ENCODE measurements around the gene ABCG2. TPM values are rescaled to one million over a fixed set of nuclear protein-coding genes. Genes with fewer than 3 reads are reported as not detected.
"Not testable (repeated sequence)": the region's sequence is repeated elsewhere in the genome, so short reads cannot be mapped to it uniquely, and the experiment has no call there.

ABCG2 gene
- total RNA-seq, 2 donors from 2014 or later, result 0.56 to 0.63 TPM

- Mint-ChIP-seq H3K4me1 (no peaks in the 10 kb centered on the region), H3K4me3 (no peak overlapping the region), H3K27me3 (no peaks in the 10 kb centered on the region), H3K9me3 (no peaks in the 10 kb centered on the region), H3K27ac (no peak overlapping the region), H3K36me3 (ENCODE audit: low read depth) (no peaks in the 10 kb centered on the region)
- ATAC-seq (replicated peaks), result no peak
These were observed 11.5 kb downstream of the ABCG2 start for GRCh38 chr4:88146891-88147290.

DNA sequence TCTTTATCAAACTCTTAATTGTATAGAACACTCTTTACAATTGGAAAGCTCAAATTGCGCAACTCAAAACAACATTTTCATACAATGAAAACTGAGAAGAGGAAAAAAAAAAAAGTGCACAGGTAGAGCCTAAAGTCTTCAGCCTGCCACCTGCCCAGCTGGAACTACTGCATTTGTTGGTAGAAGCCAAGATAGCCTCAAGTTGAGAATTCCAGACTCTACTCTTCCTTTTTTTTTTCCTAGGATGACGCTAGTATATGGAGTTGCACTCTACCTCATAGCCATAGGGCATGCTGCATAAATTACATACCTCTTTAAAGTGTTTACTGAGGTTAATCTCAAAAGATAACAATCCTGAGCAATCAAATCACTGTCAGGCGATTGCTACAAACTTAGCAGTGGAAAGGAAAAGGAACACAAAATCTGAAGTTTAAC is 13.6 kb downstream of the ABCG2 start:
- H3K27ac Mint-ChIP-seq, result no peak overlapping the region
- H3K4me3 Mint-ChIP-seq, result no peak overlapping the region
- no peaks in the 10 kb centered on the region for H3K4me1 Mint-ChIP-seq
- H3K27me3 Mint-ChIP-seq, result no peaks in the 10 kb centered on the region
- H3K36me3 Mint-ChIP-seq (ENCODE audit: low read depth), result no peaks in the 10 kb centered on the region
- ATAC-seq (replicated peaks), result no peak
- no peaks in the 10 kb centered on the region for H3K9me3 Mint-ChIP-seq

GRCh38 chr4:88144048-88144447 is 14.4 kb downstream of the ABCG2 start:
- Mint-ChIP-seq H3K27me3 (no peaks in the 10 kb centered on the region), H3K36me3 (ENCODE audit: low read depth) (no peaks in the 10 kb centered on the region), H3K4me1 (no peaks in the 10 kb centered on the region), H3K4me3 (no peak overlapping the region), H3K27ac (no peak overlapping the region), H3K9me3 (no peaks in the 10 kb centered on the region)
- no peak for ATAC-seq (replicated peaks)

- Mint-ChIP-seq H3K4me3 (no peak overlapping the region), H3K27me3 (no peaks in the 10 kb centered on the region), H3K9me3 (no peaks in the 10 kb centered on the region), H3K27ac (no peak overlapping the region), H3K36me3 (ENCODE audit: low read depth) (no peaks in the 10 kb centered on the region), H3K4me1 (no peaks in the 10 kb centered on the region)
- ATAC-seq (replicated peaks), result peak; percentile 23
These were observed 14.9 kb downstream of the ABCG2 start for GRCh38 chr4:88143504-88143903.

GRCh38 chr4:88138561-88138960 is 19.9 kb downstream of the ABCG2 start:
- Mint-ChIP-seq H3K27me3 (no peaks in the 10 kb centered on the region), H3K36me3 (ENCODE audit: low read depth) (no peaks in the 10 kb centered on the region)
- no peak for ATAC-seq (replicated peaks)

GRCh38 chr4:88137112-88137511 is 21.3 kb downstream of the ABCG2 start:
- Mint-ChIP-seq H3K9me3 (no peaks in the 10 kb centered on the region), H3K27ac (no peak overlapping the region), H3K4me1 (no peaks in the 10 kb centered on the region), H3K4me3 (no peak overlapping the region), H3K27me3 (no peaks in the 10 kb centered on the region), H3K36me3 (ENCODE audit: low read depth) (no peaks in the 10 kb centered on the region)
- ATAC-seq (replicated peaks), result no peak

More at GRCh38 chr4:88138561-88138960, 19.9 kb downstream of the ABCG2 start:
- no peak overlapping the region for H3K4me3 Mint-ChIP-seq
- H3K27ac Mint-ChIP-seq, result no peak overlapping the region
- no peaks in the 10 kb centered on the region for H3K9me3 Mint-ChIP-seq
- no peaks in the 10 kb centered on the region for H3K4me1 Mint-ChIP-seq

- no peak for ATAC-seq (replicated peaks)
- Mint-ChIP-seq H3K27ac (no peak overlapping the region), H3K4me1 (no peaks in the 10 kb centered on the region), H3K9me3 (no peaks in the 10 kb centered on the region), H3K36me3 (ENCODE audit: low read depth) (no peaks in the 10 kb centered on the region), H3K4me3 (no peak overlapping the region), H3K27me3 (no peaks in the 10 kb centered on the region)
These were observed 22.2 kb downstream of the ABCG2 start for GRCh38 chr4:88136249-88136648.

- H3K27me3 Mint-ChIP-seq, result no peaks in the 10 kb centered on the region
- no peak overlapping the region for H3K27ac Mint-ChIP-seq
- H3K4me3 Mint-ChIP-seq, result no peak overlapping the region
- no peak for ATAC-seq (replicated peaks)
- no peaks in the 10 kb centered on the region for H3K9me3 Mint-ChIP-seq
- no peaks in the 10 kb centered on the region for H3K4me1 Mint-ChIP-seq
- no peaks in the 10 kb centered on the region for H3K36me3 Mint-ChIP-seq (ENCODE audit: low read depth)
These were observed 23.1 kb downstream of the ABCG2 start for GRCh38 chr4:88135356-88135663.

- Mint-ChIP-seq H3K4me3 (no peak overlapping the region), H3K27ac (no peak overlapping the region), H3K27me3 (no peaks in the 10 kb centered on the region), H3K36me3 (ENCODE audit: low read depth) (no peaks in the 10 kb centered on the region), H3K4me1 (no peaks in the 10 kb centered on the region), H3K9me3 (no peaks in the 10 kb centered on the region)
- ATAC-seq (replicated peaks), result no peak
These were observed 23.7 kb downstream of the ABCG2 start for GRCh38 chr4:88134536-88135355.

GRCh38 chr4:88134111-88134510 is 24.3 kb downstream of the ABCG2 start:
- no peak for ATAC-seq (replicated peaks)
- H3K9me3 Mint-ChIP-seq, result no peaks in the 10 kb centered on the region
- no peak overlapping the region for H3K4me3 Mint-ChIP-seq
- no peak overlapping the region for H3K27ac Mint-ChIP-seq
- H3K4me1 Mint-ChIP-seq, result no peaks in the 10 kb centered on the region
- no peaks in the 10 kb centered on the region for H3K36me3 Mint-ChIP-seq (ENCODE audit: low read depth)
- no peaks in the 10 kb centered on the region for H3K27me3 Mint-ChIP-seq

- H3K4me1 Mint-ChIP-seq, result no peaks in the 10 kb centered on the region
- H3K36me3 Mint-ChIP-seq (ENCODE audit: low read depth), result no peaks in the 10 kb centered on the region
- no peak overlapping the region for H3K4me3 Mint-ChIP-seq
- ATAC-seq (replicated peaks), result no peak
- no peak overlapping the region for H3K27ac Mint-ChIP-seq
- H3K9me3 Mint-ChIP-seq, result no peaks in the 10 kb centered on the region
- H3K27me3 Mint-ChIP-seq, result no peaks in the 10 kb centered on the region
These were observed 27.7 kb downstream of the ABCG2 start for GRCh38 chr4:88130544-88131305.

DNA sequence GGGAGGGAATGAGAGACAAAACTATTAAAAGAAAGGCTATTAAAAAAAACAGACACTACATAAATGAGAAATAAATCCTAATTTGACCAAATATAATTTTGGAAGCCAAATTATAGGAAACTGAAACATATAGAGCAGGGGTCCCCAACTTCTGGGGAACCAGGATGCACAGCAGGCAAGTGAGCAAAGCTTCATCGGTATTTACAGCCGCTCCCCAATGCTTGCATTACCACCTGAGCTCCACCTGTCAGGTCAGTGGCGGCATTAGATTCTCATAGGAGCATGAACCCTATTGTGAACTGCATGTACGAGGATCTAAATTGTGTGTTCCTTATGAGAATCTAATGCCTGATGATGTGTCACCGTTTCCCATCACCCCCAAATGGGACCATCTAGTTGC is 28.4 kb downstream of the ABCG2 start:
- no peaks in the 10 kb centered on the region for H3K9me3 Mint-ChIP-seq
- no peaks in the 10 kb centered on the region for H3K27me3 Mint-ChIP-seq
- H3K36me3 Mint-ChIP-seq (ENCODE audit: low read depth), result no peaks in the 10 kb centered on the region
- no peak overlapping the region for H3K27ac Mint-ChIP-seq
- H3K4me3 Mint-ChIP-seq, result no peak overlapping the region
- H3K4me1 Mint-ChIP-seq, result no peaks in the 10 kb centered on the region
- no peak for ATAC-seq (replicated peaks)

GRCh38 chr4:88122260-88122659 is 36.2 kb downstream of the ABCG2 start:
- H3K27ac Mint-ChIP-seq; H3K27me3 Mint-ChIP-seq; H3K36me3 Mint-ChIP-seq (ENCODE audit: low read depth); ATAC-seq (replicated peaks); H3K4me1 Mint-ChIP-seq; H3K4me3 Mint-ChIP-seq: not testable (repeated sequence)
- H3K9me3 Mint-ChIP-seq, result peaks cover 18% of the 10 kb centered on the region

GRCh38 chr4:88119943-88120342 is 38.5 kb downstream of the ABCG2 start:
- Mint-ChIP-seq H3K36me3 (ENCODE audit: low read depth) (no peaks in the 10 kb centered on the region), H3K4me3 (no peak overlapping the region)

GRCh38 chr4:88115587-88115986 is 42.9 kb downstream of the ABCG2 start:
- no peak overlapping the region for H3K27ac Mint-ChIP-seq
- no peak overlapping the region for H3K4me3 Mint-ChIP-seq
- H3K36me3 Mint-ChIP-seq (ENCODE audit: low read depth), result no peaks in the 10 kb centered on the region
- H3K9me3 Mint-ChIP-seq, result peaks cover 9% of the 10 kb centered on the region
- no peaks in the 10 kb centered on the region for H3K27me3 Mint-ChIP-seq
- no peaks in the 10 kb centered on the region for H3K4me1 Mint-ChIP-seq
- no peak for ATAC-seq (replicated peaks)

More at GRCh38 chr4:88119943-88120342, 38.5 kb downstream of the ABCG2 start:
- Mint-ChIP-seq H3K9me3 (peaks cover 18% of the 10 kb centered on the region), H3K27ac (no peak overlapping the region), H3K27me3 (peaks cover 3% of the 10 kb centered on the region), H3K4me1 (no peaks in the 10 kb centered on the region)
- ATAC-seq (replicated peaks), result no peak

Data from activated T-helper 17 cell treated with anti-CD3 and anti-CD28 coated beads, Interleukin-2, amount 50 U/mL, for 72 hours (primary cell).